Raji (cell line): Measurements from ENCODE around the gene EPC1.

Source experiments
- POLR2A ChIP-seq: IDR thresholded peaks from 2 replicates; pipeline ENCODE4 v1.6.1; 2011; ENCODE audit warnings: low read depth, low read length, control low read depth; ENCODE audit not compliant: insufficient read depth

The EPC1 gene

DNA sequence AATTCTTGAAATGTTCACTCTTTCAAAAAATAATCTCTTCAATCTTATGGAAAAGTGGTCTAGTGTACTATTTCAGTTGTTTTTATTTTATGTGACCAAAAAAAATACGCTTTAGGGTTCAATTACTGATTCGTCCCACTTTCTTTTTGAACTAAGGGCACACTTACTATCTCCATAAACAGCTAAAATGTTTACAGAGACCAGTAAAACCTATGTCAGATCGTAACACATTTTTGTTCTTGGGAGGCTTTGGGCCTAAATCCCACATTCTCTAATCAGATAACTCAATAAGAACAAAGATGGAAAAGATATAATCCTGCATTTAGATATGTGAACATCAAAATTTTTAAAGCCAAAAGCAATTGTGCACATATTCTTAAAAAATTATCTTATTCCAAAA, 29.8 kb upstream of the EPC1 start:
- no peak for TF ChIP-seq POLR2A

GRCh38 chr10:32376097-32376496, 29.1 kb upstream of the EPC1 start:
- TF ChIP-seq POLR2A, result no peak

DNA sequence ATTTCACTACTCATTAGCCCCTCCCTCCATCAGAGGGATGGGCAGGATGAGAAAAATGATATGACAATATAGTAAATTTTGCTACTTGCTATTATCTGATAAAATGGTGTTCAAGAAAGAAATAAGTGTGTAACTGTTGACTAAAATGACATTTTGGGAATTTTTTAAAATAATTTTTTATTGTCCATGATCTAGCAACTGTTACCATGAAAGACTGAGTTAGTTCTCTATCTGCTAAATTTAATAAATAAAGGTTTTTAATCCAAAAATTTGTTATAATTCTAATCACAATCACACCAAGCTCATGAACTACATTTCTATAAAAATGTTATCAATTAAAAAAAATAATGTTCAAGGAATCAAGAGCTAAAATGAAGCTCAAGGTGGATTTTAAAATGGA, 28.7 kb upstream of the EPC1 start:
- no peak for TF ChIP-seq POLR2A

- TF ChIP-seq POLR2A, result no peak
Observed at GRCh38 chr10:32374605-32375004, 27.6 kb upstream of the EPC1 start.

DNA sequence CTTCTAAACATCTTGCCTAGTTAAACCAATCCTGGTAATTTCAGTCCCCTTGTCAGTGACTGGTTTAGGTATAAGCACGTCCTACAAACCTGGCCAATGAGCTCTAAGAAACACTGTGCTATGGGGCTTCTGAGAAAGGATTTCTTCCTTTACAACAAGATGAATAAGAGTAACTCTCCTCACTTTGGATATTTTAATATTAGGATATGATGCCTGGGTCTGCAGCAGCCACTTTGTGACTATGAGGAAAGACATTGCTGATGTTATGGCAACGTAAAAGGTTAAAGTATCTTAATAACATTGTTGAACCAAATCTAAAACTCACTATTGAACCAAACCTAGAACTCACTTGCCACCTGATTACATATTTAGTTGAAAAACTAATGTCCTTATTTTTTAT, 26.5 kb upstream of the EPC1 start:
- no peak for TF ChIP-seq POLR2A

- no peak for TF ChIP-seq POLR2A
Observed at GRCh38 chr10:32373031-32373430, 26.1 kb upstream of the EPC1 start.

DNA sequence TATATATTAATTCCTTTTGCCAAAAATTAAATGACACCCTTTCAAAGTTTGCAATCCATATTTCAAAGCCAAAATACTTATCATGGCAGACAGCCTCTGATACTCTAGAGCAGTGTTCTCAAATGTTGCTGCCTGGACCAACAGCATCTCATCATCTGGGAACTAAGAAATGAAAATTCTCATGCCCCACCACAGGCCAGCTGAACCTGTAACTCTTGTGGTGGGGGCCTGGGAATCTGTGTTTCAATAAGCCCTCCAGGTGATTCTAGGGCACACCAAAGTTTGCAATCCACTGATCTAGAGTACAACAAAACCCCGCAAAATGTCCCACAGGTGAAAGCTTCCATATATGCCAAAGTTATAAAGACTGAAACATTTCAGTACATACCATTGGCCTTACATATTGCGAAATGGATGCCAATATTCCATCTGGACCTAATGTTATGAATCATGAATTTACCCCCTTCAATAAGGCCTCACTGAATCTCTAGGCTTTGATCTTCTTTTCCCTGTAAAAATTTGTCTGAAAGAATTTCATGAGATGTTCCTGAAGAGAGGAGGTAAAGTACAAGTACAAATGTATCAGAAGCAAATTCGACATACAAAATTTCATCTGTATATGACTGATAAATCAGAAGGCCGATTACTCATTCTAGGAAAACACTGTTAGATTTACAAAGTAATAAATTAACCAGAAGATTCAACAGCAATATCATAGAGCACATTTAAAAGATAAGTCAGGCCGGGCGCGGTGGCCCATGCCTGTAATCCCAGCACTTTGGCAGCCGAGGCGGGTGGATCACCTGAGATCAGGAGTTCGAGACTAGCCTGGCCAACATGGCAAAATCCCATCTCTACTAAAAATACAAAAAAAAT, 25.3 kb upstream of the EPC1 start:
- no peak for TF ChIP-seq POLR2A

DNA sequence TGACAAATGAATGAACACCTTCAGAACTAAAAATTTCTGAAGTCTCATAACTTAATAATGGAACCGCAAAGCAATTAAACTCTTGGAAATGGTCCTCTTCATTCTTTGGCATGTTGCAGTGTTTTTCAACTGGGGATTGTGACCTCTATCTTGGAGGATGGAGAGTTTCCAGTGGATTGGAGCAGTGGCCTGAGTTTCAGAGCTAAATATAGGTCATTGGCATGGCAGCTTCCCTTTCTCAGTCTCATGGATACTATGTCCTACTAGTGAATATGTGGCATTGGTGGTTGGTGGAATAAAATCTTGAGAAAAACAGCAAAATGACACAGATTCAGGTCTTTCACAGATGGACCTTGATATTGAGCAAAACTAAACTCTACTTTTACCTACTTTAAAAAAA, 24.1 kb upstream of the EPC1 start:
- TF ChIP-seq POLR2A, result no peak

DNA sequence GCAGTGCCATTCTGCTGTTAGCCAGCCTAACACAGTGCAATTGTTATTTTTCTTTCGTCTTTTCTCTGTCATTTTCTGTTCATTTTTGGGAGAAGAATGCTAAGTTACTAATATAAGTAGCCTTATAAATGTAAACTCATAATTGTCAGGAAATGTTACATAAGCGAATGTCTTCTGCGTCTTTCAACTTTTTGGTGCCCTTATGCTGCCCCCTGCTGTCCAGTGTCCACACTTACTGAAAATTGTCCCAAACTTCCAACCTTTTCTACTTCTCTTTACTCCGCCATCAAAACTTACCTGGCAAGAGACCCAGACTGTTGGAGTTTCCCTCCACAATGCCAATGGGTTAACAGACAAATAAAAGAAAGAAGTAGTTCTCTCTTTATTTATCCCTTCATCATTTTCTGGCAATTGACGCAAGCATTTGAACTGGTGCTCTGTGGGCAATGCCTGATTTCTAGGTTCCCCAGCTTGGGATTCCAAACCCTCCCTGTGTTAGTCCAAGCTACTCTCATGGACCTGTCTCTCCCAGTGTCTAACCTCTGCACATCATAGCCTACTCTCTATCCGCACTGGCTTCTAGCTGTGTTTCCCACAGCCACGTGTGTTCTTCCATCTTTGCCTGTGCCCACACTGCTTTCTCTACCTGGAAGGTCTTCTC, 21.0 kb upstream of the EPC1 start:
- TF ChIP-seq POLR2A, result no peak

DNA sequence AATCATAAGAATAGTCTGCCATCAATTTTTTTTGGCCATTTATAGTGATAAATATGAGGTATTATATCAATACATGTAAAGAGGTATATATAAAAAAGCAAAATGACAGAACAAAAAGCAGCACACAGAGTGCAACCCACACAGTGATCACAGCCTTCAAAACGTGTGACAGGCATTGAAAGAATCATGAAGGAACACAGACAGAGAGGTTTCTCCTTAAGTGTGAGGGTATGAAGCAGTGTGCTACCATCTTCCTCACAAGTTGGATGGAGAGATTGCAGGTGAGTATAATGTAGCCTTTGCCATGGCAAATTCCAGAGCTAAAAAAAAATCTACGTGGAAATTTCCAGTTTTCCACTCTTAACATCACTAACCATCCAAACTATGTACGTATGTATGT, 19.6 kb upstream of the EPC1 start:
- no peak for TF ChIP-seq POLR2A

GRCh38 chr10:32366111-32366510, 19.2 kb upstream of the EPC1 start:
- no peak for TF ChIP-seq POLR2A

- no peak for TF ChIP-seq POLR2A
Observed at GRCh38 chr10:32362571-32362970, 15.6 kb upstream of the EPC1 start.

- TF ChIP-seq POLR2A, result no peak
Observed at GRCh38 chr10:32360884-32361283, 13.9 kb upstream of the EPC1 start.

DNA sequence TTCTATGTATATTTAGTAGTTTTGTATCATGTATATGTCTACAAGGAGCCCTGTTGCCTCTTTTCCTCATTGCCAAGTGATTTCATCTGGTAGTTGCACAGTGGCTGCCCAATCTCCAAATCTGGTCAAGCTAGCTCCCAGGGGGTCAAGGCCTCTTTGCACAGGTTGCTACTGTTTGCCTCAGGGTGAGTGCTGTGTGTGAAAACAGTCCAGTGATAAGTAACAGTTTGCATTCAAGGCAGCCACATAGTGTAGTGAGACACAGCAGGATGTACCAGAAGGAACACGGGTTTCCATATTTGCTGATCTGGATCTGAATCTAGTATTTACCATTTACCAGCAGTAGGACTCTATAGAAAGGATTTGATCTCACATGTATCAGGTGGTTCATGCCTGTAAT, 13.3 kb upstream of the EPC1 start:
- no peak for TF ChIP-seq POLR2A

- no peak for TF ChIP-seq POLR2A
Observed at GRCh38 chr10:32357056-32357735, 10.2 kb upstream of the EPC1 start.

GRCh38 chr10:32350811-32351350, 3.9 kb upstream of the EPC1 start:
- no peak for TF ChIP-seq POLR2A

- no peak for TF ChIP-seq POLR2A
Observed at GRCh38 chr10:32349968-32350738, 3.2 kb upstream of the EPC1 start.
